ENCODE data around the gene OR9Q1. TPM values are rescaled to one million over a fixed set of nuclear protein-coding genes. Genes with fewer than 3 reads are reported as not detected.
"Not testable (repeated sequence)": the region's sequence is repeated elsewhere in the genome, so short reads cannot be mapped to it uniquely, and the experiment has no call there.

Gene OR9Q1, protein sequence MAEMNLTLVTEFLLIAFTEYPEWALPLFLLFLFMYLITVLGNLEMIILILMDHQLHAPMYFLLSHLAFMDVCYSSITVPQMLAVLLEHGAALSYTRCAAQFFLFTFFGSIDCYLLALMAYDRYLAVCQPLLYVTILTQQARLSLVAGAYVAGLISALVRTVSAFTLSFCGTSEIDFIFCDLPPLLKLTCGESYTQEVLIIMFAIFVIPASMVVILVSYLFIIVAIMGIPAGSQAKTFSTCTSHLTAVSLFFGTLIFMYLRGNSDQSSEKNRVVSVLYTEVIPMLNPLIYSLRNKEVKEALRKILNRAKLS
- not detected for polyA plus RNA-seq (ENCODE audit: insufficient read length in 10 of 10)
- long read RNA-seq, donor 1, result 0 reads
- long read RNA-seq, donor 2, result 0 reads
- long read RNA-seq, donor 3, partial matches to known transcripts, result 0 of 4 reads
- long read RNA-seq, donor 3, other reads (novel, unspliced or antisense), result 0 of 4 reads
- long read RNA-seq, donor 4, result 0 reads
- long read RNA-seq, donor 5, result 0 reads
- long read RNA-seq, donor 6, result 0 reads
- long read RNA-seq, donor 7, result 0 reads
- long read RNA-seq, donor 8, result 0 reads
- long read RNA-seq, donor 9, result 0 reads

DNA sequence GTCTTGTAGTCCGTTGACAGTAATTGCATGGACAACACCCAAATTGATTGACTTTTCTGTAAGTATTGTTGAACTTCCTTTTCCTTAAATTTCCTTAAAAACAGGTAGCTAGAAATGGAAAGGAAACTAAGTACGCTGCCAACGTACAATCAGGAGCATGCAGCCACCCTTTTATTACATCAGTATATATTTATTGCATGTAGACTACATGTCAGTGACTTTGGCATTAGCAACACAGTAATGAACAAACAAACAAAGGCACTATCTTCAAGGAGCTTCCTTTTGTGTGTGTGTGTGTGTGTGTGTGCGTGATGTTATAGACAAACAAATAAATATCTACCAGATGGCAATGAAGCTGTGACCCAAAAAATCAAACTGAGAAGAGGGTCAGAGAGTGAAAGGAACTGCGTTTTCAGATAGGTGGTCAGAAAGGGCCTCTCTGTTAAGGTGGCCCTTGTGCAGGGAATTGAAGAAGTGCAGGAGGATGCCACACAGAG is at the start of gene OR9Q1:
Gene OR9Q1, plus strand, starts transcription at position 447 of the 497 bp plus-strand sequence. CDS start 155,564 bp downstream, outside the sequence.
- DNase-seq, result no peak

DNA sequence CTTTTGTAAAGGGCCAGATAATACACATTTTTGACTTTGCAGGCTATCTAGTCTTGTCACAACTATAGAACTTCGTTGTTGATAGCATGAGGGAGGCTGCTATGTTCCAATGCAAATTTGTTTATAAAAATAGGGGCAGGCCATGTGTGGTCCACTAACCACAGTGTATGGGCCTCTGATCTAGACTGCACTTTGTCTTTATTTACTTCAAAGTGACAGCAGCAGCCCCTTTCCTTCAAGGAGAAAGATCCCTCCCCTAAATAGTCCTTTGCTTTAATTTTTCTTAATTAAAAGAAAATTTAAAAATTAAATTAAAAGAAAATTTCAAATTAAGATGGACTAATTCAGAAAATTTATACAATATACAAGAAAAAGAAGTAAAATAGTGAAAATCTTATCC is 49.5 kb upstream of the OR9Q1 start:
- DNase-seq, result no peak

GRCh38 chr11:57974848-57975601 is 48.7 kb upstream of the OR9Q1 start:
- peak; percentile 58 to 76 (median 72) for DNase-seq

GRCh38 chr11:57977709-57978108 is 46.0 kb upstream of the OR9Q1 start:
- DNase-seq, result no peak

DNA sequence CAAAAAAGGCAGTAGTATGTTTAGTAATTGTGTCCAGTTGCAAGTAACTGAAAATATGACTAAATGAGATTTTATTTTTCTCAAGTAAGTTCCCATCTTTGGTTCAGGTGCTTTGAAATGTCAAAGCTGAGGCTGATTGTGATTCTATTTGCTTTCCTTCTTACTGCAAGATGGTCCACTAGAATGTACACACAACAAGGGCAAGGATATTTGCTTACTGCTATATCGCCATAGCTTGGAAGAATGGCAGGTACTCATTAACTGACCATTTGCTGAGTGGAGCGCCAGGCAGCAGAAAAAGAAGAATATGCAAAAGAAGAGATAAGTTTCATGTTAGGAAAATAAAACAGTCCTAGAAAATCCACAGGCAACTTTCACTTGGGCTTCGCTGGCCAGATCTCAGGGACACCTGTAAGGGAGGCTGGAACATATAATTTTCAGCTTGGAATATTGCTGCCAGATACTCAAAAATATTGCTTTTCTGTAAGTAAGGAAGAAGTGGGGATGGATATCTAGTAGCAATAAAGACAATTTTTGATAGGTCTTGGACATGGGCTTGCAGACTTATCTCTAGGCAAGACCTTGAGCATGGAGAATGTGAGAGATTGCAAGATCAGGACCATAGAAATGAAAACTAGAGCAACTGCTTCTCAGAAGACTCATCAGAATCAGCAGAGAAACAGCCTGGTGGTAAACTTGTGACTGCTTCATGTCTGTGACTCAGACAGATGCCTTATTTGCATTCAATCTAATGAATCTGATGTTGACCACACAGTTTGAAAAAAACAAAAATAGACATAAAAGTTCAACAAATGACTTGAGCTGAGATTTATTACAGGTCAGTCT is 44.8 kb upstream of the OR9Q1 start:
- no peak for DNase-seq

- no peak for DNase-seq
Observed at GRCh38 chr11:57979532-57980079, 44.1 kb upstream of the OR9Q1 start.

DNA sequence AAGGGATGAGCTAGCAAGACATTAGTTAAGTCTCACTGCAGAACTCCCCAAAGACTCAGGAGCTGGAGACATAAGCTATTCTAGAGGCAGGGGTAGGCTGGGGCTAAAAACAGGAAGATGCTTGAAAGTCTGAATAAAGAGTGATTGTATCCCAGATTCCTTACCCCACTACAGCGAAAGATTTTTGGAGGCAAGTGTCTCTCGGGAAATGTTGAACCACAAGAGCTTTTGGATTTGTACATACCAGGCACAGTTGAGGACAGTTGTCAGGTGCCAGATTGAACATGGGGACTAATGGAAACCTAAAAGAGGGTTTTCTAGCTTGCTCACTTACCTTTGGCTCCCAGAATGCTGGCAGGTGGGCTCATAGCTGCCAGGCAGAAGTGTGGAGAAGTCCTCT is 43.5 kb upstream of the OR9Q1 start:
- no peak for DNase-seq

- DNase-seq, result no peak
Observed at GRCh38 chr11:57981536-57981935, 42.1 kb upstream of the OR9Q1 start.

- no peak for DNase-seq
Observed at GRCh38 chr11:57982776-57983175, 40.9 kb upstream of the OR9Q1 start.

DNA sequence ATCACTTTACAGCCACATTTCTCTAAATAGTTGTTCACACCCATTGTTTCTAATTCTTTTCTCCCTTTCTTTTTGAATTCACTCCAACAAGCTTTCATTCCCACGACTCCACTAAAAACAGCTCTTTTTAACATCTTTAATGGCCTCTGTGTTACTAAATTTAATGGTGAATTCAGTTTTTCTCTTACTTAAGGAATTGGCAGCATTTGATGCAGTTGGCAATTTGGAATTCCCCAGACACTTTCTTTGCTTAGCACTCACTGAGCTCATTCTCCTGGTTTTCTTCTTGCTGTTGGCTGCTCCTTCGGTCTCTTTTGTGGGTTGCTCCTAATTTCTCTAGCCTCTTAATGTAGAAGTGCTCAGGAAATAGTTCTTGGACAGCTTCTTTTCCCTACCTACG is 40.5 kb upstream of the OR9Q1 start:
- DNase-seq, result no peak

GRCh38 chr11:57999523-57999922 is 24.2 kb upstream of the OR9Q1 start:
- not testable (repeated sequence) for DNase-seq

- DNase-seq, result not testable (repeated sequence)
Observed at GRCh38 chr11:58000021-58000420, 23.7 kb upstream of the OR9Q1 start.

DNA sequence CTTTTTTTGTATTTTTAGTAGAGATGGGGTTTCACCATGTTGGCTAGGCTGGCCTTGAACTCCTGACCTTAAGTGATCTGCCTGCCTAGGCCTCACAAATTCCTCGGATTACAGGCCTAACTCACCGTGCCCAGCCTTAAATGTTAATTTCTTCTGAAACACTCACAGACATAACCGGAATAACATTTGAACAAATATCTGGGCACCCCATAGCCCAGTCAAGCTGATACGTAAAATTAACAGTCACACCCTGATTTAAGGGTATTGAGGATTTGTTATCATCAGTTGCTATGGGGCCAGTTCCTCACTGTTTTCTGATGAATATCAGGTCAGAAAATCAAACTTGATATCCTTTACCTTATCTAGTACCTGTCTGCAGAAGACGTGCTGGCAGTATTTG is 23.0 kb upstream of the OR9Q1 start:
- no peak for DNase-seq

- no peak for DNase-seq
Observed at GRCh38 chr11:58003036-58003435, 20.6 kb upstream of the OR9Q1 start.

- DNase-seq, result no peak
Observed at GRCh38 chr11:58003591-58003990, 20.1 kb upstream of the OR9Q1 start.

GRCh38 chr11:58004664-58005063 is 19.0 kb upstream of the OR9Q1 start:
- DNase-seq, result no peak

- DNase-seq, result no peak
Observed at GRCh38 chr11:58006940-58007339, 16.7 kb upstream of the OR9Q1 start.

- no peak for DNase-seq
Observed at GRCh38 chr11:58011771-58012170, 11.9 kb upstream of the OR9Q1 start.

DNA sequence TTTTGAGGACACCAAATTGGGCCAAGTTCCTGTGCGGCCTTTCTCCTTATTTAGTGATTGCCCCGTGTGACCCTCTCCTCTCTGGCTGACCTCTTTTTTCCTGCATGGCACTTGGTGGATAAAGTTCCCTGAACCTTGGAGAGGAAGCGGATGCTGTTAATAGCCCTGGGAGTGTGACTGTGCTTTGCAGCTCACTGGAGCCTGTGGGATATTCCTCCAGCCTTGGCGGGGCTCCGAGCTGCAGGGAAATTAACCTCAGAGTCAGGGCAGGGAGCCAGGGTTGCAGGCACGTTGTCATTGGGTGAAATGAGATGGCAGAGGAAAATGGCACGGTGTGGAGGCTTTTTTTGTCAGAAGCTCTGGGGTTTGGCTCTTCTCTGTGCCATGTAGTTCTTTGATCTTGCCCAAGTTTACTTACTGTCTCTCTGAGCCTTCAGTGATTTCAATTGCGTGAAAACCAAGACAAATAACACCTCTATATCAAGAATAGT is 965 bp downstream of the OR9Q1 start:
- peak; percentile 33 to 59 (median 35) for DNase-seq

- no peak for DNase-seq
Observed at GRCh38 chr11:58027341-58027740, 3.7 kb downstream of the OR9Q1 start.

All from muscle of back (tissue), 13 donors.